GM19463 (cell line): ENCODE results near the gene LBR.

Experiments used
- ATAC-seq: cut with Tn5 transposase; IDR thresholded peaks from one replicate; pipeline ENCODE4 v1.9.1; 2021; ENCODE audit warnings: mild to moderate bottlenecking, moderate library complexity; ENCODE audit not compliant: unreplicated experiment

Gene LBR

GRCh38 chr1:225464851-225465792 is 37.3 kb upstream of the LBR start:
- ATAC-seq = no peak

GRCh38 chr1:225462714-225463574 is 35.1 kb upstream of the LBR start:
- ATAC-seq = no peak

GRCh38 chr1:225462429-225462713 is 34.5 kb upstream of the LBR start:
- ATAC-seq = no peak

GRCh38 chr1:225461533-225462428 is 33.9 kb upstream of the LBR start:
- no peak for ATAC-seq

GRCh38 chr1:225460737-225461532 is 33.1 kb upstream of the LBR start:
- no peak for ATAC-seq

GRCh38 chr1:225460021-225460736 is 32.3 kb upstream of the LBR start:
- no peak for ATAC-seq

- ATAC-seq = no peak
These were observed 30.4 kb upstream of the LBR start for GRCh38 chr1:225458222-225458631.

- peak; percentile 67 for ATAC-seq
These were observed 26.9 kb upstream of the LBR start for GRCh38 chr1:225454733-225455132.

- ATAC-seq = no peak
These were observed 26.2 kb upstream of the LBR start for GRCh38 chr1:225453797-225454648.

GRCh38 chr1:225451840-225452515 is 24.1 kb upstream of the LBR start:
- ATAC-seq = no peak

GRCh38 chr1:225451340-225451739 is 23.5 kb upstream of the LBR start:
- no peak for ATAC-seq

GRCh38 chr1:225450491-225451191 is 22.8 kb upstream of the LBR start:
- ATAC-seq = no peak

- ATAC-seq = no peak
These were observed 21.9 kb upstream of the LBR start for GRCh38 chr1:225449774-225450173.

- no peak for ATAC-seq
These were observed 21.4 kb upstream of the LBR start for GRCh38 chr1:225449261-225449660.

- no peak for ATAC-seq
These were observed 20.4 kb upstream of the LBR start for GRCh38 chr1:225448146-225448805.

- ATAC-seq = no peak
These were observed 19.8 kb upstream of the LBR start for GRCh38 chr1:225447650-225448089.
